GM19240 (cell line): ENCODE results near the gene FAM204A.

Experiments
- DNase-seq: peaks from one replicate; pipeline ENCODE4 v3.0.0; 2011; ENCODE audit warnings: low spot score; ENCODE audit not compliant: insufficient read length

Gene FAM204A

GRCh38 chr10:118282670-118283069 lies 59.5 kb downstream of the FAM204A start:
- no peak for DNase-seq

- no peak for DNase-seq
These were observed 63.5 kb downstream of the FAM204A start for GRCh38 chr10:118278649-118279048.

- no peak for DNase-seq
These were observed 64.3 kb downstream of the FAM204A start for GRCh38 chr10:118277871-118278270.

GRCh38 chr10:118276727-118277126 lies 65.4 kb downstream of the FAM204A start:
- no peak for DNase-seq

GRCh38 chr10:118276204-118276603 lies 65.9 kb downstream of the FAM204A start:
- DNase-seq, result no peak

GRCh38 chr10:118273662-118274061 lies 68.5 kb downstream of the FAM204A start:
- DNase-seq, result no peak

- no peak for DNase-seq
These were observed 69.4 kb downstream of the FAM204A start for GRCh38 chr10:118272767-118273166.

GRCh38 chr10:118272149-118272721 lies 69.9 kb downstream of the FAM204A start:
- DNase-seq, result no peak

- DNase-seq, result no peak
These were observed 70.5 kb downstream of the FAM204A start for GRCh38 chr10:118271671-118272070.

- DNase-seq, result no peak
These were observed 75.9 kb downstream of the FAM204A start for GRCh38 chr10:118266098-118266748.

- no peak for DNase-seq
These were observed 77.2 kb downstream of the FAM204A start for GRCh38 chr10:118264838-118265470.

GRCh38 chr10:118264252-118264651 lies 77.9 kb downstream of the FAM204A start:
- no peak for DNase-seq

- DNase-seq, result no peak
These were observed 79.6 kb downstream of the FAM204A start for GRCh38 chr10:118262538-118262937.

GRCh38 chr10:118259288-118259906 lies 82.7 kb downstream of the FAM204A start:
- DNase-seq, result peak; percentile 8

- DNase-seq, result no peak
These were observed 83.8 kb downstream of the FAM204A start for GRCh38 chr10:118258285-118258684.

- DNase-seq, result no peak
These were observed 85.1 kb downstream of the FAM204A start for GRCh38 chr10:118256825-118257570.

- no peak for DNase-seq
These were observed 85.9 kb downstream of the FAM204A start for GRCh38 chr10:118256209-118256608.

- no peak for DNase-seq
These were observed 86.8 kb downstream of the FAM204A start for GRCh38 chr10:118255355-118255754.

GRCh38 chr10:118254654-118255053 lies 87.5 kb downstream of the FAM204A start:
- no peak for DNase-seq

GRCh38 chr10:118253397-118253796 lies 88.7 kb downstream of the FAM204A start:
- DNase-seq, result no peak

GRCh38 chr10:118251791-118252190 lies 90.3 kb downstream of the FAM204A start:
- no peak for DNase-seq

GRCh38 chr10:118249714-118250113 lies 92.4 kb downstream of the FAM204A start:
- DNase-seq, result no peak
